Right forelimb (tissue), 1 donor: Measurements from ENCODE around the gene C10orf62.
"Not testable (repeated sequence)": the region's sequence is repeated elsewhere in the genome, so short reads cannot be mapped to it uniquely, and the experiment has no call there.

Experiments
- DNase-seq: peaks from one replicate; pipeline ENCODE4 v3.0.0-alpha.2; 2018

C10orf62 gene

DNA sequence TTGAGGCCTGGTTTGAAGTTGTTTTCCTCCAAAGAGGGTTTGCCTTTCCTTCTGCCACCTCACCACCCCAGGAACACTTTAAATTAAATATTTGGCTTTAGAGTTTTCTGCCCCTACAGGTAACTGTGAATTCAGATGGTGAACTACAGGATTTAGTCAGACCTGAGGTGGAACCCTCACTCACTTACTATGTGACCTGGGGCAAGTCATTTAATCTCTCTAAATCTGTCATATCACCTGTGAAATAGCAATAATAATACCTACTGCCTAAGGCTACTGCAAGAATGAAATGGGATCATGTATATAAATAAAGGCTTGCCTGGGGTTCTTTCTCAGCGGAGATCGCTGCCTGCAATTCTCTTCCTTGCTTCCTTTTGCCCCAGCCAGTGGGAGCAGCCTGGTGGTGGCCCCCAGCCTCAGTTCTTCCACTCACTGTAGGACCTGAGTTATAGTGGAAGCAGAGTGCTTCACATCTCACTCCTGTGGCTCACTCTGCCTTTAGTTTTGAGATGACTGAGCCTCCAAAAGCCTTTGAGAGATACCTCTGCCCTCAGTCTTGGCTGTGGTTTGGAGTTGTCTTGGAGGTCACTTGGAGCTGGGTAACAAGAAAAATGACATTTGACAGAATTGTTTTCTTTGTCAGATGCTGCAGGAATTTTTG lies 23.1 kb upstream of the C10orf62 start:
- no peak for DNase-seq

DNA sequence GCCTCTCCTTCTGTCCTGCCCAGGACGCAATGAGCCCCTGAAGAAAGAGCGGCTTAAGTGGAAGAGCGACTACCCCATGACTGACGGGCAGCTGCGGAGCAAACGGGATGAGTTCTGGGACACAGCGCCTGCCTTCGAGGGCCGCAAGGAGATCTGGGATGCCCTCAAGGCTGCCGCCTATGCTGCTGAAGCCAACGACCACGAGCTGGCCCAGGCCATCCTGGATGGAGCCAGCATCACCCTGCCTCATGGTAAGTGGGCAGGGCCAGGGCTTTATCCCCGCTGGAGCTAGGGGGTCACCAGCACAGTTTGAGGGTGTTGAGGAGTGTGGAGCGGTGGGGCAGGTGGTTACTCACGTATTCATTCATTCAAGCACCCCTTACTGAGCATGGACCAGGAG lies 21.6 kb upstream of the C10orf62 start:
- DNase-seq: no peak

DNA sequence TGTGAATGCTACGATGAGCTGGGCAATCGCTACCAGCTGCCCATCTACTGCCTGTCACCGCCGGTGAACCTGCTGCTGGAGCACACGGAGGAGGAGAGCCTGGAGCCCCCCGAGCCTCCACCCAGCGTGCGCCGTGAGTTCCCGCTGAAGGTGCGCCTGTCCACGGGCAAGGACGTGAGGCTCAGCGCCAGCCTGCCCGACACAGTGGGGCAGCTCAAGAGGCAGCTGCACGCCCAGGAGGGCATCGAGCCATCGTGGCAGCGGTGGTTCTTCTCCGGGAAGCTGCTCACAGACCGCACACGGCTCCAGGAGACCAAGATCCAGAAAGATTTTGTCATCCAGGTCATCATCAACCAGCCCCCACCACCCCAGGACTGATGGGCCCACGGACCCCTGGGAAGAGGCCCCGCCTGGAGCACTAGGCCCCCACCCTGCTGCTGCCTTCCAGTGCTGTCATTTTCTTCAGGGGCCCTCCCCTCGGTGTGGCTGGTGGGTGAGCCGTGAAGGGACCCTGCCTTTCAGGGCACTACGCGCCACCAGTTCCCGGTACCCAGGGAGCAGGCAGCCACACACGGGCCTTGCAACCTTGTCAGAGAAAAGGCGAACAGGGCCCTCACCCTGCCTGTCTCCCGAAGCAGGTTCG lies 19.3 kb upstream of the C10orf62 start:
- no peak for DNase-seq

DNA sequence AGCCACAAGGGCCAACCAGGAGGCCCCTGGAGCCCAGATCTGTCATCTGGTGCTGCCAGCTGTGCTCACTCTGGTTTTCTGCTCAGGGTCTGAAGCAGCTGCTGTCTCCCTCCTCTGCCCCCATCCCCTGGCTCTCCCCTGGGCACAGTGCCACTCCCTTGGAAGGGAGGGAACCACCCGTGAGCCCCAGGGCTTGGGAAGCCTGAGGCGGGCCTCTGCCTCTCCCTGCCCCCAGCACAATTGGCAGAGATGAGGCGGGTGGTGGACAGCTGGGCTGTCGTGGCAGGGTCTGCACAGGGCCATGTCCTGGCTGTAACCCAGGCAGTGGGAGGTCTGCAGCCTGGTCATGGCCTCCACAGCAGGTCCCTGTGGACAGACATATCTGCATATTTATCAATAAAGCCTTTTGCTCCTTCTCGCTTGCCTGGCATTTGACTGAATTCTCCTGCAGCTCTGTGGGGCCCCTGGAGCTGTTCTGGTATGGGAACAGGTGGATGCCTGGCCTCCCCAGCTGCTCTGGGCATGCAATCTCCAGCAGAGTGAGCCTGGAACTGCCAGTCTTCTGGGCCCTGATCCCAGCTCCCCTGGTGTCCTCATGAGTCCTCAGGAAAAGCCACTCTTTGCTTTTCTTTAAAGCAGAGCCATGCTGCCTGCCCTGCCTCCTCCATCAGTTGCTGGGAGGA lies 18.6 kb upstream of the C10orf62 start:
- DNase-seq: peak; percentile 67

DNA sequence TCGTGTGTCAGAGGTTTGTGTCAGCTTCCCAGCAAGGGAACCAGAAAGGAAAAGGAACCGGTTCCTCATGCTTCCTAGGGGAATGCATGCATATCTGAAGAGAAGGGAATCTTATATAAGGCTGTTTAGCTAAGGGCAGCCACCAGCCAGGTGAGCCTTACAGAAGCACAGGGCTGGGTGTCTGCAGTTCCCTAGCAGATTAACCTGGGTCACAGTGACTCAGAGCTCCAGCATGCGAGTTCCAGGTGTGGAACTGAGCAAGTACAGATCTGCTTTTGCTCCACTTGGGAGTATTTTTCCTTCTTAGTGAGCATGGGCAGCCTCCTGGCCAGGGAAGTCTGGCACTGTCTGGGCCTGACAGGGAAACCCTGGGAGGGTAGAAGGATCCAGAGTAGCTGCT lies 17.9 kb upstream of the C10orf62 start:
- no peak for DNase-seq

DNA sequence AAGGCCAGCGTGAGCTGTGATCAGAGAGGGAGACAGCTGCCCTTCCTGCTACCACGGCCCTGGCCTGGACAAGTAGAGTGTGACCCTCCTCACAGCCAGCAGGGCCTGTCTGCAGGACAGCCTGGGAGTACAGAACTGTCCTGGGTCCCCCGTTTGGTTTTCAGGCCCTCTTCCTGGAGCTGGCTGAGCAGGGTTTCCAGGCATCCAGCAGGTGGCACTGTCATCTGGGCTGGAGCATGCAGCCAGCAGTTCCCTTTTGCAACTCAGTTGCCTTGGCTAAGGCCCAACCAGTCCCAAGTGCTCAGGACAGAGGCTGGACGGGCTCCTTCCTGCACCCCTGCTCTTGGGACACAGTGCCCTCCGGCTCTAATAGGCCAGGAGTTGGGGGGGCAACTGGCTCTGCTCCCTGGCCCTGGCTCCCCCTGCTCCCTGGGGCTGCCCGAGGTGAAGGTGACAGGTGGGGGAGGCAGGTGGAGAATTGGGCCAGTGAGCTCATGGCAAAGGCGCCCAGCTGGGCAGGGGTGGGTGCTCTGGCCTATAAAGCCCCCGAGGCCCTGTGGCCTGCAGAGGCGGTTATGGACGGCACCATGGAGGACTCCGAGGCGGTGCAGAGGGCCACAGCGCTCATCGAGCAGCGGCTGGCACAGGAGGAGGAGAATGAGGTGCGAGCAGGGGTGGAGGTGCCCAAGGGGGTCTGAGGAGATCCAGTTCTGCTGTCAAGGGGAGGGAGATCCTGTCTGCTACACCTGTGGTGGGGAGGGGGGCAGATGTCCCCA lies 17.1 kb upstream of the C10orf62 start, which contains the start of gene ANKRD2:
Gene ANKRD2, plus strand, starts transcription at position 566 of the 776 bp plus-strand sequence. Its CDS starts 10 bp downstream, at position 576.
- peak; percentile 81 for DNase-seq

DNA sequence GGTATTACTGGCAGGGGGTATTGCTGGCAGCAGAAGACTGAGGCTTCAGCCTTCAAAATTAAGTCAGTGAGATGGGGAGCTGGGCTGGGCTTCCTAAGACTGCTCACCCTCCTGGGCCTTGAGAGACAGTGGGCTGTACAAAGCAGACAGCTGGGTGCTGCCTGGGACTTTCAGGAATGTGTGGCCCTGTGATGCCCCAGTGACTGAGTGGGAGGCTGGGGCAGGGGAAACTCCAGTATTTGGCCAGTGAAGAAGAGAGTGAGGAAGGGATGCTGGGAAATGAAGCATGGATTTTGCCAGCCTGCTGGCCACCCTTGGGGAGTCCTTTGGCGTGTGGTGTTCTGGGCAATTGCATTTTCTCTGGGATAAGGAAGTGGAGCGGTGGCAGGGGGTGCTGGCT lies 16.5 kb upstream of the C10orf62 start:
- DNase-seq: no peak

DNA sequence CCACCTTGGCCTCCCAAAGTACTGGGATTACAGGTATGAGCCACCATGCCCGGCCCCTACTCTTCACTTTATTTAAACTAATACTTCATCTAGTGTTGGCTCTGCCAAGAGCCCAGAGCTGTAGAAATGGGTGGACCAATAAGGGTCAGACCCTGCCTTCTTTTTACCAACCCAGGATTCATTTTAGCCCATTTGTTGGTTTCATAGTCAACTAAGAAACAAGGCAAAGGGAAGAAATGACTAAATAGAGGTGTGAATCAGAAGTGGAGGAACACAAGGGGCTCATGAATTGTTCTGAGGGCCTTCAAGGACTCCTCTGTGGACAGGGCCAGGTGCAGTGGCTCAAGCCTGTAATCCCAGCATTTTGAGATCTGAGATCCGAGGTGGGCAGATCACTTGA lies 15.8 kb upstream of the C10orf62 start:
- DNase-seq: no peak

DNA sequence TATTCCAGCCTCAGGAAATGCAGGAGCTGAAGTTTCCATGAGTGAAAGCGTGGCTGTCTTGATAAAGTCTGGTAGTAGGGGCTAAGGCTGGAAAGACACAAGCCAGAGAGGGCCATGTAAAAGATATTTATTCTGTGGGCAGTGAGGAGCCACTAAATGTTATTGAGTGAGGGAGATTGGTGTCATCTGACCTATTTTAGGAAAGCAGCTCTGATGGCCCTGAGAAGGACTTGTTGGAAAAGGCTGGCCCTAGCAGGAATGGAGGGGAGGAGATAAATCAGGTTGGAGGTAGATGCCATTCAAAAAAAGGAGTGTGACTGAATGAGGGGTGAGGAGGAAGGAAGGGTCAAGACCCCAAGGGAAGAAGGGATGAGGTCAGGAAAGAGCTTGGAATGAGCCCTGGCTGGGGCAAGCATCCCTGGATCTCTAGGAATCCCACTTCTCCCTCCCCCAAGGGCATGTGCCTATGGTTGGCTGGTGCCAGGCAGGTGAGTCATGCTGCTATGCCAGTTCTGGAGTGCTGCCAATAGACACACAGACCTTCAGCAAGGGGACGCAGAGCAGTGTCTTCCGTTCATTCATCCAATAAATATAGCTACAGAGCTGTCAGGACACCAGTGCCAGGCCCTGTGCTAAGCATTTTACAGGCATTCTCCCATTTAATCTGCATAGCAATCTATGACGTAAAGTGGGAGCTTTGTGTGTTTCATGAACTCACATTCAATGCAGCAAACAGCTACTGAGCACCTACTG lies 15.0 kb upstream of the C10orf62 start:
- no peak for DNase-seq

DNA sequence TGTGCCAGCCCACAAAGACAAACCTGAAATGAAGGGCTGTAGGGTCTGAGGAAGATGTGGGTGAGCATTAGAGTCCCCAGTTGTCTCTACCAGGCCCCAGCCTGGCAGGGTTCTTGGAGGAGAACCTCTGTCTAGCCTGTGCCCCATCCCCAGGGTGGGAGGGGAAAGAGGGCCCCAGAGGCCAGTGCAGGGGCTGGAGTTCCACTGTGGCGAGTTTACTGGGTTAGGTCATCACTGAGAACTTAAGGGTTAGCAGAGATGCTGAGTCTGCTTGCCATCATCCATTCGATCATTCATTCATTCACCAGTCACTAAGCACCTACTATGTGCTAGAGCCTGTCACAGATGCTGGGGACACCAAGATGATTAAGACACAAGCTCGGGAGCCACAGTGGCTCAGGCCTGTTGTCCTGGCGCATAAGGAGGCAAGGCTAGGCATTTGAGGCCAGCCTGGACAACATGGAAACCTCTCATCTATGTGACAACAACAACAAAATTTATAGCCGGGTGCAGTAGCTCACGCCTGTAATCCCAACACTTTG lies 14.3 kb upstream of the C10orf62 start:
- no peak for DNase-seq

DNA sequence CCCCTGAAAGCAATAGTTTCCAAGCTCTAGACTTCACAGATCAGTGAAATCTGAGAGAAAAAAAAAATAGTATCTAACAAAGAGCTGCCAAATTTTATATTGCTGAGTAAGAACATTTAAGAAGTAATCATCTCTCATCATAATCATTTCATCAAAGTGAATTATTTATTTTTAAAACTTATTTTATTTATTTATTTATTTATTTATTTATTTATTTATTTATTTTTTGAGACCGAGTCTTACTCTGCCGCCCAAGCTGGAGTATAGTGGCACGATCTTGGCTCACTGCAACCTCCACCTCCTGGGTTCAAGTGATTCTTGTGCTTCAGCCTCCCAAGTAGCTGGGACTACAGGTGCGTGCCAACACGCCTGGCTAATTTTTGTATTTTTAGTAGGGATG lies 13.0 kb upstream of the C10orf62 start:
- DNase-seq: not testable (repeated sequence)

DNA sequence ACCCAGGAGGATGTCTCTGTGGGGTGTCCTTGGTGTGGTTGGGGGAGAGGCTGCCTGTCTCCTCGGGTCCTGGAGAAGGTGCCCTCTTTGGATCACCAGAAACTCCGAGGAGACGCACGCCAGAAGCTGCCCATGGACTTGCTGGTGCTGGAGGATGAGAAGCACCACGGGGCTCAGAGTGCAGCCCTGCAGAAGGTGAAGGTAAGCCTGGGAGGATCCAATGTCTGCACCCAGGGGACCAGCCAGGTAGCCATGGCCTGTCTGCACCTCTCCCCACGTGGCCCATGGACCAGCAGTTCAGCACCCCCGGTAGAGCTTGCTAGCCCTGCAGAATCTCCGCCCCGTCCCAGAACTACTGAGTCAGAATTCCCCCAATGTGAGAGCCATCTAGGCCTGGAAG lies 11.8 kb upstream of the C10orf62 start:
- no peak for DNase-seq

DNA sequence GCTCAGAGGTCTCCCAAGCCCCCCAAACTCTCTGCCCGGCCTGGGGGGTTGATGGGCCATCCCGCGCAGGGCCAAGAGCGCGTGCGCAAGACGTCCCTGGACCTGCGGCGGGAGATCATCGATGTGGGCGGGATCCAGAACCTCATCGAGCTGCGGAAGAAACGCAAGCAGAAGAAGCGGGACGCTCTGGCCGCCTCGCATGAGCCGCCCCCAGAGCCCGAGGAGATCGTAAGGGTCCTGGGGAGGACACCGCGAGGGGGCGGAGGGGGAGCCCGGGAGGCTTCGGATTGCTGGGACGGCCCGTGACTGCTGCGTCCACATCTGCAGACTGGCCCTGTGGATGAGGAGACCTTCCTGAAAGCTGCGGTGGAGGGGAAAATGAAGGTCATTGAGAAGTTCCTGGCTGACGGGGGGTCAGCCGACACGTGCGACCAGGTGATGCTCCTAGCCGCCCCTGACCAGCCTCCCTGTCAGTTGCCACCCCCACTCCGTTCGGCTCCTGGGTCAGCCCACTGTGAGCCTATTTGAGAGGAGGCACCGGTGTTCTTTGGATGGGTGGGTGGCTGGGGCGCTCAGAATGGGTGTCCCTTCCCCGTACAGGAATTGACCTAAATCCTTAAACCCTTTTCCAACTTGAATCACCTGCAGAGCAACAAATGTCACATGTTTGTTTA lies 11.2 kb upstream of the C10orf62 start:
- DNase-seq: no peak

DNA sequence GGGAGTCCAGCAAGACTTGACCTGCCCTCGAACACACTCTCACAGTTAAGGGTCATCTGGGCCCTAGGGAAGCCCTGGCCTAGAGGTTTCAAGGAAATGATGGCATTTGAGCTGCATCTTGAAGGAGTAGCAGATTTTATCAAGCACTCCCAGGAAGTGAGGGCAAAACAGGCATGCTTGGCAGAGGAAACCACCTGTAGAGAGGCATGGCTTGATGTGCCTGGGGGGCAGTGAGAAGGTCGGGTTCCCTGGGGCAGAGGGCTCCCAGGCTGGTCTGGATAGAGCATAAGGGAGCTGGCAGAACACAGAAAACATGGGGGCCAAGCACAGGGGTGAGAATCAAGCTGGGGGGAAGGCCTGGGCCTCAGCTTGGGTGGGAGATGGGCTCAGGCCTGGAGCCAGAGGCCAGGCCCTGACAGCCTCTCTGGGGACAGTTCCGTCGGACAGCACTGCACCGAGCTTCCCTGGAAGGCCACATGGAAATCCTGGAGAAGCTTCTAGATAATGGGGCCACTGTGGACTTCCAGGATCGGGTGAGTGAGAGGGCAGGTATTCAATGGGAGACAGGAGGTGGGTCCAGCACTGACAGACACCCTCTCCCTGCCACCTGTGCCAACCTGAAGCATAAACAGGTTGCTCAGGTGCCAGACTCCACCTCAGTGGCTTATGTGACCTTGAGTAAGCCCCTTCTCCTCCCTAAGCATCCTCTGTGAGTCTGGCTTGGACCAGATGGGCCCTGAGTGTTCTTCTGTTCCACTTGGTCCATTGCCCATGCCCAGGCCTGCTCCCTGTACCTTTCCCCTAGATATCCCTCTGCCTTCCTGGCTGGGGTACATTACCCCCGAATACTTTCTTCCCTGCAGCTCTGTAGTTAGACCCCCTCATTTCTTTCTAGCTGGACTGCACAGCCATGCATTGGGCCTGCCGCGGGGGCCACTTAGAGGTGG lies 8.8 kb upstream of the C10orf62 start:
- DNase-seq: no peak

DNA sequence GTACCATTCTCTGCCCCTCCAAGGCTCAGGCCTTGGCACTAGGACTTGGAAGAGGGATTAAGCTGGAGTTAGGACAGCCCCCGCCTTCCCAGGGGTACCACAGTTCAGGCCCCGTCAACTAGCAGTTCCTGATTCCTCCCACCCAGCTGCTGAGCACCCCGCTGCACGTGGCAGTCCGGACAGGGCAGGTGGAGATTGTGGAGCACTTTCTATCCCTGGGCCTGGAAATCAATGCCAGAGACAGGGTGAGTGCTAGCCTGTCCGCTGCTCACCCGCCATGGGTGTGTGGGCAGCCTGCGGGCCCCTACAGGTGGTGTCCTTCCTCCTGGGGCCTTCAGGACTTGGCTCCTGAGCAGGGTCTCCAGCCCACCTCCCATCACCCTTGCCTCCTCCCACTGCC lies 7.4 kb upstream of the C10orf62 start:
- DNase-seq: no peak

DNA sequence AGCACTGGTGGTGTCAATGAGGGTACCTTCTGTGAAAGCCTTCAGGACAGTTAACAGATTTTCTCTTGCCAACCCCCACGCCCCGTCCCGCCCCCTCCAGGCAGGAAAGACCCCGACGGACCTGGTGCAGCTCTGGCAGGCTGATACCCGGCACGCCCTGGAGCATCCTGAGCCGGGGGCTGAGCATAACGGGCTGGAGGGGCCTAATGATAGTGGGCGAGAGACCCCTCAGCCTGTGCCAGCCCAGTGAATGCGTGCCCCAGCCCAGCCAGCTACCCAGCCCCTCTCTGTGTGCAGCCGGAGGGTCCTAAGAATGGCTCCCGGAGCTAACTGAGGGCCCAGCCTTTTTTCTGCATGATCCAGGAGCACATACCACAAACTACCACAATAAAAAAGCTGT lies 6.0 kb upstream of the C10orf62 start:
- DNase-seq: no peak

DNA sequence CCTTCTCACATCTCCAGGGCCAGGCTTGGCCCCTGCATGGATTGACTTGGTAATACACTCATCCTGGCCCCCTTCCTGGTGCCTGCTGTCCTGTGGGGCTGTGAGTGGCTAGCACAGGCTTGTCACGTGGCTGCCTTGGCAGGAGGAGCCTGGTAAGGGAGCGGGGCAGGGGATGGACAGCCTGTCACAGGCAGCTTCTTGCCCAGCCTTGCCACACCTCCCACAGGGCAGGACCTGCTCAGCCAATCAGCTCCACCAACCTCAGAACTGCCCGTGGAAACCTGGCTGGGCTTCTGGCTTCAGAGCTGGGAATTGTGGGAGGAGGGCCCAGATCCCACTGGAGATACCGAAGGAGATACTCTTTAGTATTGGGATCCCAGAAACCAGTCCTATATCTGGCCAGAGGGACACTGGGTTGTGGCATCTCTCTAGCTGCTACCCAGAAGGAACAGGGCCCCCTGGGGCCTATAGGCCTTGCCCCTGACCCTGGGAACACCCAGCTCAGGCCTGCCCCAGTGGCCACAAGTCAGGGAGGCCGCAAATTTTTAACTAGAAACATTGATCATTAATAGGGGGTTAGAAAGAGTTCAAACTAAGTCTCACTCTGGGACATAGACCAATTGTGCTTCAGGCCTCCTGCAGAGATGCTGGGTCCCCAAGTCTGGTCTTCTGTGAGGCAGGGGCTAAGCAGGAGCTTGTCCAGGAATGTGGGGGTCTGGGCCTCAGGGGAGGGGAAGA lies 5.3 kb upstream of the C10orf62 start, which contains the start of gene HOGA1:
Gene HOGA1, plus strand, starts transcription at position 330 of the 738 bp plus-strand sequence. Its CDS starts 315 bp downstream, at position 645.
- DNase-seq: no peak

DNA sequence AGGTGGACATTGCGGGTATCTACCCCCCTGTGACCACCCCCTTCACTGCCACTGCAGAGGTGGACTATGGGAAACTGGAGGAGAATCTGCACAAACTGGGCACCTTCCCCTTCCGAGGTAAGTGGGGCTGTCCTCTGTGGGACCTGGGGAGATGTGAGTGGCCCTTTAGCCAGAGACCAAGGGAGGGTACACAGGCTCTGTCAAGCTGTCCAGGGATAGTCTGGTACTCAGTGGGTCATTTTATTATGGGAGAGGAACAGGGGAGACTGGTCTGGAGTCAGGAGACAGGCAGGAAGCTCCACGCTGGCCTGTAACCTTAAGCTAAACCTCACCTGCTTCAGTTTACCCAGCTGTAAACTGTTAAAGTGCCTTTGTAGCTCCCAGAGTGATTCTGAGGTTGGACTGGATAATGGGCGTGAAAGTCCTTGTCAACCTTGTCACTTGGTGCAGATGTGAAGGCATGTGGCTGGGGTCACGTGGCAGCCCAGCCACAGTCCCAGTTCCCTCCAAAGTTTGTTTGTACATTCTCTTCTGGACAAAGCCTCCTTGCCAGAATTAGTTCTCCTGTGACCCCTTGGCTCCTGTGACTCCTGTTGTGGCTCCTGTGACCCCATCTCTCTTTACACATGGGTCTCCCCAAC lies 4.6 kb upstream of the C10orf62 start:
- no peak for DNase-seq

DNA sequence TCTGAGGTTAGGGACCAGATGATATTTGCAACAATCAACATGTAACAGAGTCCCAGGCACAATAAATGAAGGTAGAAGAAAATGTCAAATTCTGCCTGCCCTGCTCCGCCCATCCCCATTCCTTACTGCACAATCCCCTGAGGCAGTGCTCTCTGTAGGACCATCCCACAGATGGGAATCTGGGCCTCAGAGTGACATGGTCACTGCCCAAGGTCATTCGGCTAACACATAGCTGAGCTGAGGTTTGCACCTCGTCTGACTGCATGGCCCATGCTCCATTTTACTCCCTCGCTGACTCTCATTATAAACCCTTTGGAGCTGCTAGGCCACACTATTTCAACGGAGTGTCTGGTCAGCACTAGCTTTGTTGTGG lies 4.1 kb upstream of the C10orf62 start:
- no peak for DNase-seq
